Stimulated activated CD8-positive, alpha-beta memory T cell treated with anti-CD3 and anti-CD28 coated beads, Interleukin-15, amount 100 ng/mL, for 1 hour (primary cell): ENCODE measurements around the gene DCST1.

Source experiments
- DNase-seq: peaks from one replicate; pipeline ENCODE4 v3.0.0-alpha.2; 2020; ENCODE audit warnings: low read depth

Gene DCST1

DNA sequence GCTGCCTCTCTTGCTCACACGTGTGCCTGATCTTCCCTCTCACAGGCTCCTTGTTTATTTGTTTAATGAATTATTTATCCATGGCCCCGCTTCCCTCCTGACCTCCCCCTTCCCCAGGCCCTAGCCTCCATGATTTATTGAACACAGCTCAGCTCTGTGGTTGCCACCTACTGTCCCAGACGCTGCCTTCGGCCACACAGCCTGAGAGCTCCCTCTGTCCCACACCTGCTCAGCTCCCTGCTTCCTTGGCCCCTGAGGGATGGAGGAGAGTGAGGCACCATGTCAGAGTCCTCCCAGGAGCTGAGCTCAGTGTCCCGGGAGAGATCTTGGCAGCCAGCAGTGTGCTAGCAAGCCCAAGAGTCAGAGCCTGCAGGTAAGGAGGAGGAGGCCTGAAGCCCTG, 41.9 kb downstream of the DCST1 start:
- DNase-seq = no peak

DNA sequence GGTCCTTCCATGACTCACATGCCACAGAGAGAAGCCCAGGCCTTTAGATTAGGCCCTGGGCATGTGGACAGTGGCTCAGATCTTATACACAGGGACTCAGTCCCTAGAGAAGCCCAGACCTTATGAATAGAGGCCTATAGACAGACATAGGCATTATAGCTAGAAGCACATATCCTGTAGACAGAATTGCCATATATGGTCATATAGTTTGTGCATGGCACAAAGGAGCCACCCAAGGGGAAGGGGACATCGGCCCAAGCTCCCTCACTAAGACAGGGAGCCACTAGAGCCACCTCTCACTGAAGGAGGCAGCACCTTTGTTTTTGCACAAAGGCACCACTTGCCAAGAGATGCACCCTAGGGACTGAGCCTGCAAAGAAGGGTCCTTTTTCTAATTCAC, 42.7 kb downstream of the DCST1 start:
- DNase-seq = no peak

DNA sequence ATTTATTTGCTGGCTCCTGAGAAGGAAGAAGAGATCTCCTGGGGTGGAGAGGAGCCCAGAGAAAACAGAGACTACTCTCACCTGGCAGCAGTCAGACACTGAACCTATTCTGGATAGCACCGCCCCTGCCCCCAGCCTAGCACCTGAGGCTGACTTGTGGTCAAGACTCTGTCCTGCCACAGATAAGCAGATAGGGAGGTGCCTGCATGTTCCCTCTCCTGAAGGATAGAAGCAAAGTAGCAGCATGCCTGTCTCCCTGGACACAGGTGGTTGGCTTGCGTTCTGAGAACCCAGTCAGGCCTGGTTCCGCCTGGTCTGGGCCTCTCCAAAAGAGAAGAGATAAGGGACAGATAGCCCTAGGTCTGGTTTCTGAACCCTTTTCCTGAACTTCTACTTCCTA, 43.7 kb downstream of the DCST1 start:
- no peak for DNase-seq

GRCh38 chr1:155077758-155078445, 44.3 kb downstream of the DCST1 start:
- no peak for DNase-seq

DNA sequence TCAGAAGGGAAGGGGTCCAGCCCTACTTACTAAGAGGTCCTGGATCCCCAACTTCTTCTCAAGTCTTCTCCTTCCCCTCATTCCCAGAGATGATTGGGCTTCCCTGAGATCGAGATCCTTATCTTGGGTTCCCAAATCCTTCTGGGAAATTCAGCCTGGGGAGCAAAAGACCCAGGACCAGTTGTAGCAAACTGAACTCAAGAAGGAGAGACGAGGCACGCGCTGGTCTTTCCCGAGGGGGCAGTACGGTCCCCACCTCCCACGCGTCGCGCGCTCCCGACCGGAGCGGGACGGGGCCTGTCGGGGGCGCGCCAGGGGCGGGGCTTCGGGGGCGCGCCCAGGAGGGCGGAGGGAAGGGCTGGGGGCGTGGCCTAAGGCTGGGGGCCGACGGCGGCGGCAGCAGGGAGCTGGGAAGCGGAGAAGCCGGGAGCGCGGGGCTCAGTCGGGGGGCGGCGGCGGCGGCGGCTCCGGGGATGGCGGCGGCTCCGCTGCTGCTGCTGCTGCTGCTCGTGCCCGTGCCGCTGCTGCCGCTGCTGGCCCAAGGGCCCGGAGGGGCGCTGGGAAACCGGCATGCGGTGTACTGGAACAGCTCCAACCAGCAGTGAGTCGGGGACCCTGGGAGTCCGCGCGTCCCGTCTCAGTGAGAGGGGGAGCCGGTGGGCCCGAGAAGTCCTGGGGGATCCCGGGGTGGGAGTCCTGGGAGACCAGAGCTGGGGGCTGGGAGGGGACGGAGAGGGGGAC, 45.0 kb downstream of the DCST1 start, which contains the start of gene EFNA3:
EFNA3 (plus strand) TSS at position 369 of the 741 bp plus-strand sequence; CDS start at position 474, 105 bp downstream.
- no peak for DNase-seq

DNA sequence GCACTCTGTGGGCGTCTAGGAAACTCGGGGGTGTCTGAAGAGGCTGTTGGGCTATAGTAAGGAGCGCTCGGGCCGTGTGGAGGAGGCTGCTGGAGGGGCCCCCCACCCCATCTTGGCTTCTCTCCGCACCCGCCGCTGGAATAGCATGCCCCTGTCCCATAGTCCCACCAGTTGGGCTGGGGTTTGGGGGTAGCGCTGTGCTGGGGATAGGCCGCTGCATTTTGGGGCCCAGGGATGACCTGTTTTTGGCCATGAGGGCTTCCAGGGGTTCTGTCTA, 45.5 kb downstream of the DCST1 start:
- no peak for DNase-seq

- no peak for DNase-seq
Measured at GRCh38 chr1:155079487-155080311, 46.1 kb downstream of the DCST1 start.

GRCh38 chr1:155080312-155081228, 46.9 kb downstream of the DCST1 start:
- DNase-seq = no peak

GRCh38 chr1:155081472-155082300, 48.1 kb downstream of the DCST1 start:
- DNase-seq = no peak

DNA sequence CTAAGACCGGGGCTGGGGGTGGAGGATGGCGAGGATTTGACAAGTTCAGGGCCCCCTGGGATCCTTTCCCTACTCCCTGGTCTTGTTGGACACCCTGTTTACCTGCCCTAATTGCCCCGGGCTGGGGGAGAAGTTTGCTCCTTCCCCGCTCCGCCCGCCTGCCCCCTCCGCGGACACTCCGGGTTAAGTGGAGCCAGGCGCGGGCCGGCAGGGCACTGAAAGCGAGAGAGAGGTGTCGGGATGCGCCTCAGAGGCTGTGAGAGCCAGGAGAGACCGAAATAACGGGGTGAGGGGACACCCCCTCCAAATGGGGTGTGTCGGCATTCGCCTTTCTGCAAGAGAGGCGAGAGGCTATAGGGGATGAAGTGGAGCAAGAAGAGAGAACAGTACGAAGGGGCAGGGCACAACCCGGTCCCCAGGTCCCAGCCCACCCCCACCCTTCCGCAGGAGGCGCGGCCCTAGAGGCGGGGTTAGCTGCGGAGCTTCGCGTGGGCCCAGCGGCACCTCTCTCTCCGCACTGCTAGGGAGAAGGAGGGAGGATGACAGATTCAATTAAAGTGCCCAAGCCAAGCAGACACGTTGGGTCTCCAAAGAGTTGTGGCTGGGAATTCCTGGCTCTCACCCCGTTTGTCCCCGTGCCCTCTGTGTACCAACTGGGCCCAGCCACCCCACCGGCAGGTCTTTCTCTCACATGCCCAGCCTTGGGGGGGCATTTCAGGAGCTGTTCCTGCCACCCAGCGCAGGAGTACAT, 48.9 kb downstream of the DCST1 start:
- DNase-seq = no peak

- DNase-seq = no peak
Measured at GRCh38 chr1:155083052-155083541, 49.5 kb downstream of the DCST1 start.

GRCh38 chr1:155083865-155084721, 50.5 kb downstream of the DCST1 start:
- DNase-seq = no peak

DNA sequence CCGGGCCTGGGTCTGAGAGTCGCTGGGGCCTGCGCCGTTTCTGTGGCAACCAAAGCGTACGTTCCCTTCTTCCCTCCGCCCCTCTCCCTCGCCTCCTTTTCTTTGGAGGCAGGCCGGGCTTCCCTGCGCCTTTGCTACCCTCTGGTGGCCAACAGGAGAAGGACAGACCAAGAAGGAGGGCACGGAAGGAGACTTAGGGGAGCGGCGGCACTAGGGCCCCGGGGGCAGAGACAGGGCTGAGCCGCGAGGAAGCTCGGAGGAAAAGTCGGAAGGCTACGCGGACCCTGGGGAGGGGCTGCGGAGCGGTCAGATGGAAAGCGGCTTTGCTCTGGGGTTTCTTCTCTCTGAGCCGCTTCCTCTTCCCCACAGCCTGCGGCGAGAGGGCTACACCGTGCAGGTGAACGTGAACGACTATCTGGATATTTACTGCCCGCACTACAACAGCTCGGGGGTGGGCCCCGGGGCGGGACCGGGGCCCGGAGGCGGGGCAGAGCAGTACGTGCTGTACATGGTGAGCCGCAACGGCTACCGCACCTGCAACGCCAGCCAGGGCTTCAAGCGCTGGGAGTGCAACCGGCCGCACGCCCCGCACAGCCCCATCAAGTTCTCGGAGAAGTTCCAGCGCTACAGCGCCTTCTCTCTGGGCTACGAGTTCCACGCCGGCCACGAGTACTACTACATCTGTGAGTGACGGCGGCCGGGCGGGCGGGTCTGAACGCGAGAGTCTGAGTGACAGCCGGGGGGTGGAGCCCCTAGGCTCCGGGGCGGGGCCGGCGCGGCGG, 51.3 kb downstream of the DCST1 start:
- peak; percentile 77 for DNase-seq

- DNase-seq = peak; percentile 58
Measured at GRCh38 chr1:155085504-155086127, 52.0 kb downstream of the DCST1 start.

DNA sequence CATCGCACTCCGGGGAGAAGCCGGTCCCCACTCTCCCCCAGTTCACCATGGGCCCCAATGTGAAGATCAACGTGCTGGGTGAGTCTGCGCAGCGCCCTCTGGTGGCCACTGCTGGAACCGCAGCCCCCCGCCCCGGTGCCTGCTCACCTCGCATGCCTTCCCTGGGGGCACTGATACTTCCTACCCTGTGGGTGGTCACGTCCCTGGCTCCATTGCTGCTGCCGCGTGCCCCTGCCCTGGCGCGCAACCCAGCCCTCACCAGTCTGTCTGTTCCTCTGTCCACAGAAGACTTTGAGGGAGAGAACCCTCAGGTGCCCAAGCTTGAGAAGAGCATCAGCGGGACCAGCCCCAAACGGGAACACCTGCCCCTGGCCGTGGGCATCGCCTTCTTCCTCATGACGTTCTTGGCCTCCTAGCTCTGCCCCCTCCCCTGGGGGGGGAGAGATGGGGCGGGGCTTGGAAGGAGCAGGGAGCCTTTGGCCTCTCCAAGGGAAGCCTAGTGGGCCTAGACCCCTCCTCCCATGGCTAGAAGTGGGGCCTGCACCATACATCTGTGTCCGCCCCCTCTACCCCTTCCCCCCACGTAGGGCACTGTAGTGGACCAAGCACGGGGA, 52.6 kb downstream of the DCST1 start:
- peak; percentile 70 for DNase-seq

GRCh38 chr1:155086856-155087535, 53.4 kb downstream of the DCST1 start:
- DNase-seq = no peak
